H1 (cell line): ENCODE data around the gene EEPD1.

ENCODE experiments used
- ASH2L ChIP-seq: fragments of 200-600, 300-600 bp; sonication (generic); IDR thresholded peaks from one replicate; pipeline ENCODE4 v1.7.1; 2017; ENCODE audit warnings: low read length
- KDM5A ChIP-seq: fragments of 200-600 bp; IDR thresholded peaks from 2 replicates; pipeline ENCODE4 v1.7.1; 2012; ENCODE audit warnings: mild to moderate bottlenecking, low read length, inconsistent platforms, mixed read lengths
- SUZ12 ChIP-seq: fragments of 200-600 bp; sonication (generic); IDR thresholded peaks from 2 replicates; pipeline ENCODE4 v1.6.1; 2012; ENCODE audit warnings: mild to moderate bottlenecking, inconsistent platforms, low read length, moderate library complexity, mixed read lengths
- TF ChIP-seq, protein P1 (sequence below), 3 experiments: IDR thresholded peaks; 1 replicate in 2 of 3; 2 replicates in 1 of 3; pipeline versions ENCODE4 v1.5.1 to v1.6.1; 2011; ENCODE audit warnings: low read length in 3 of 3, mild to moderate bottlenecking in 3 of 3, inconsistent platforms in 2 of 3, low read depth in 1 of 3, moderate library complexity in 1 of 3; ENCODE audit not compliant: insufficient read depth in 1 of 3; ENCODE audit errors: control extremely low read depth in 1 of 3

DNA sequence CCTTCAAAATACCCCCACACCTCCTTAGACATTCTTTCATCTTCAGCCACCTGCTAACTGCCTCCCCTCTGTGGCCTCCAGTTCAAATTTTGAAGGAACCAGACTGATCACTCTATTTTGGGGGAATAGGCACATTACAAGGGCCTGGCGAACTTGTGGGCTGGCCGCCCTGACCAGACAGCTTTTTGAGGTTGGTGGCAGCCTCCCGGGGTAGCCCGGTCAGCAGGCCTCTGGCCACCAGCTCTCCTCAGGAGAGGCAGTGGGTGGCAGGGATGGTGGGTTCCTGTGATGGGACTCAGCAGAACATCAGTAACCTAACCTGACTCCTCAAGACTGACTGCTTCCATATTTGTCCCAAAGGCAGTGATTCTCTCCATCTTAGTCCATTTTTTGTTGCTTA is 17.4 kb upstream of the EEPD1 start:
- TF ChIP-seq ASH2L (no peak), SUZ12 (no peak), KDM5A (no peak)
- TF ChIP-seq, protein P1, sequence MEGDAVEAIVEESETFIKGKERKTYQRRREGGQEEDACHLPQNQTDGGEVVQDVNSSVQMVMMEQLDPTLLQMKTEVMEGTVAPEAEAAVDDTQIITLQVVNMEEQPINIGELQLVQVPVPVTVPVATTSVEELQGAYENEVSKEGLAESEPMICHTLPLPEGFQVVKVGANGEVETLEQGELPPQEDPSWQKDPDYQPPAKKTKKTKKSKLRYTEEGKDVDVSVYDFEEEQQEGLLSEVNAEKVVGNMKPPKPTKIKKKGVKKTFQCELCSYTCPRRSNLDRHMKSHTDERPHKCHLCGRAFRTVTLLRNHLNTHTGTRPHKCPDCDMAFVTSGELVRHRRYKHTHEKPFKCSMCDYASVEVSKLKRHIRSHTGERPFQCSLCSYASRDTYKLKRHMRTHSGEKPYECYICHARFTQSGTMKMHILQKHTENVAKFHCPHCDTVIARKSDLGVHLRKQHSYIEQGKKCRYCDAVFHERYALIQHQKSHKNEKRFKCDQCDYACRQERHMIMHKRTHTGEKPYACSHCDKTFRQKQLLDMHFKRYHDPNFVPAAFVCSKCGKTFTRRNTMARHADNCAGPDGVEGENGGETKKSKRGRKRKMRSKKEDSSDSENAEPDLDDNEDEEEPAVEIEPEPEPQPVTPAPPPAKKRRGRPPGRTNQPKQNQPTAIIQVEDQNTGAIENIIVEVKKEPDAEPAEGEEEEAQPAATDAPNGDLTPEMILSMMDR (IDR thresholded peaks at IDR 0.05; ENCODE audit: control extremely low read depth in 1 of 3, insufficient read depth in 1 of 3, low read depth in 1 of 3, low read length in 3 of 3), result no peak
